GM19023 (cell line): Measurements from ENCODE around the gene STEEP1.
"Not testable (repeated sequence)": the region's sequence is repeated elsewhere in the genome, so short reads cannot be mapped to it uniquely, and the experiment has no call there.

Source experiments
- ATAC-seq: cut with Tn5 transposase; IDR thresholded peaks from one replicate; pipeline ENCODE4 v1.9.1; 2021; ENCODE audit warnings: mild to moderate bottlenecking, moderate library complexity; ENCODE audit not compliant: unreplicated experiment

Gene STEEP1

GRCh38 chrX:119537487-119537886 lies 27.7 kb downstream of the STEEP1 start:
- no peak for ATAC-seq

GRCh38 chrX:119529345-119530276 lies 35.6 kb downstream of the STEEP1 start:
- ATAC-seq, result no peak

- ATAC-seq, result no peak
Observed at GRCh38 chrX:119523664-119524184, 41.5 kb downstream of the STEEP1 start.

- no peak for ATAC-seq
Observed at GRCh38 chrX:119521246-119521645, 44.0 kb downstream of the STEEP1 start.

GRCh38 chrX:119518371-119518770 lies 46.8 kb downstream of the STEEP1 start:
- no peak for ATAC-seq

GRCh38 chrX:119516157-119516702 lies 49.0 kb downstream of the STEEP1 start:
- peak; percentile 75 for ATAC-seq

GRCh38 chrX:119512146-119512800 lies 52.9 kb downstream of the STEEP1 start:
- peak; percentile 83 for ATAC-seq

- no peak for ATAC-seq
Observed at GRCh38 chrX:119507206-119507605, 58.0 kb downstream of the STEEP1 start.

GRCh38 chrX:119505945-119506344 lies 59.3 kb downstream of the STEEP1 start:
- no peak for ATAC-seq

GRCh38 chrX:119505145-119505544 lies 60.1 kb downstream of the STEEP1 start:
- not testable (repeated sequence) for ATAC-seq

- no peak for ATAC-seq
Observed at GRCh38 chrX:119503484-119503861, 61.7 kb downstream of the STEEP1 start.

GRCh38 chrX:119502727-119503483 lies 62.3 kb downstream of the STEEP1 start:
- ATAC-seq, result no peak

GRCh38 chrX:119501511-119502148 lies 63.6 kb downstream of the STEEP1 start:
- no peak for ATAC-seq

GRCh38 chrX:119500061-119500800 lies 65.0 kb downstream of the STEEP1 start:
- ATAC-seq, result no peak

- ATAC-seq, result no peak
Observed at GRCh38 chrX:119497185-119497584, 68.0 kb downstream of the STEEP1 start.

GRCh38 chrX:119495734-119496726 lies 69.2 kb downstream of the STEEP1 start:
- ATAC-seq, result no peak

GRCh38 chrX:119493851-119494495 lies 71.2 kb downstream of the STEEP1 start:
- not testable (repeated sequence) for ATAC-seq

GRCh38 chrX:119492463-119492862 lies 72.7 kb downstream of the STEEP1 start:
- no peak for ATAC-seq
